ENCODE results near the gene ZNF774. TPM values are rescaled to one million over a fixed set of nuclear protein-coding genes. Genes with fewer than 3 reads are reported as not detected.

Gene ZNF774
- total RNA-seq, 1 donor from 2014 or later = 4.7 TPM

GRCh38 chr15:90400005-90400758 is 48.1 kb downstream of the ZNF774 start:
- Histone ChIP-seq H3K9me3 (replicated peaks) (no peaks in the 10 kb centered on the region), H3K4me3 (peak overlapping the region; percentile 46), H3K4me1 (peaks cover 92% of the 10 kb centered on the region), H3K27me3 (ENCODE audit: low read depth) (no peaks in the 10 kb centered on the region), H3K36me3 (no peaks in the 10 kb centered on the region), H3K27ac (replicated peaks) (peak overlapping the region; percentile 84)
- intact Hi-C loops (cut with micrococcal nuclease) = no loop called here
- DNase-seq = no peak
- TF ChIP-seq CTCF (IDR thresholded peaks at IDR 0.05; ENCODE audit: borderline replicate concordance) = no peak

- intact Hi-C loops (cut with micrococcal nuclease) = no loop called here
- peaks cover 92% of the 10 kb centered on the region for H3K4me1 ChIP-seq
Measured at GRCh38 chr15:90400759-90401314, 48.8 kb downstream of the ZNF774 start.

GRCh38 chr15:90401495-90401894 is 49.4 kb downstream of the ZNF774 start:
- H3K36me3 ChIP-seq = no peaks in the 10 kb centered on the region
- intact Hi-C loops (cut with micrococcal nuclease) = no loop called here

More at GRCh38 chr15:90400759-90401314, 48.8 kb downstream of the ZNF774 start:
- Histone ChIP-seq H3K4me3 (peak overlapping the region; percentile 46), H3K9me3 (replicated peaks) (no peaks in the 10 kb centered on the region), H3K36me3 (no peaks in the 10 kb centered on the region), H3K27ac (replicated peaks) (peak overlapping the region; percentile 84), H3K27me3 (ENCODE audit: low read depth) (no peaks in the 10 kb centered on the region)
- TF ChIP-seq CTCF (IDR thresholded peaks at IDR 0.05; ENCODE audit: borderline replicate concordance) = no peak
- DNase-seq = peak; percentile 53

GRCh38 chr15:90402223-90402622 is 50.1 kb downstream of the ZNF774 start:
- Histone ChIP-seq H3K36me3 (no peaks in the 10 kb centered on the region), H3K4me1 (peaks cover 92% of the 10 kb centered on the region), H3K27me3 (ENCODE audit: low read depth) (no peaks in the 10 kb centered on the region), H3K9me3 (replicated peaks) (no peaks in the 10 kb centered on the region), H3K4me3 (no peak overlapping the region), H3K27ac (replicated peaks) (peak overlapping the region; percentile 84)
- intact Hi-C loops (cut with micrococcal nuclease) = no loop called here
- DNase-seq = no peak
- TF ChIP-seq CTCF (IDR thresholded peaks at IDR 0.05; ENCODE audit: borderline replicate concordance) = no peak

More at GRCh38 chr15:90401495-90401894, 49.4 kb downstream of the ZNF774 start:
- Histone ChIP-seq H3K27ac (replicated peaks) (peak overlapping the region; percentile 84), H3K9me3 (replicated peaks) (no peaks in the 10 kb centered on the region), H3K27me3 (ENCODE audit: low read depth) (no peaks in the 10 kb centered on the region), H3K4me1 (peaks cover 92% of the 10 kb centered on the region), H3K4me3 (peak overlapping the region; percentile 46)
- DNase-seq = no peak
- no peak for TF ChIP-seq CTCF (IDR thresholded peaks at IDR 0.05; ENCODE audit: borderline replicate concordance)

- DNase-seq = no peak
- intact Hi-C loops (cut with micrococcal nuclease) = no loop called here
- Histone ChIP-seq H3K9me3 (replicated peaks) (no peaks in the 10 kb centered on the region), H3K27ac (replicated peaks) (peak overlapping the region; percentile 84), H3K4me3 (no peak overlapping the region), H3K27me3 (ENCODE audit: low read depth) (no peaks in the 10 kb centered on the region), H3K36me3 (no peaks in the 10 kb centered on the region), H3K4me1 (peaks cover 97% of the 10 kb centered on the region)
- TF ChIP-seq CTCF (IDR thresholded peaks at IDR 0.05; ENCODE audit: borderline replicate concordance) = no peak
Measured at GRCh38 chr15:90402767-90403166, 50.7 kb downstream of the ZNF774 start.

Data from left ventricle myocardium inferior (tissue), 1 donor.